Neural progenitor cell (in vitro differentiated cells): ENCODE data around the gene MAGEB10.
"Not testable (repeated sequence)": the region's sequence is repeated elsewhere in the genome, so short reads cannot be mapped to it uniquely, and the experiment has no call there.

Experiments
- CTCF ChIP-seq: fragments of 200-600 bp; sonication (generic); IDR thresholded peaks from 2 replicates; pipeline ENCODE4 v1.5.1; 2017; ENCODE audit warnings: antibody characterized with exemption, mild to moderate bottlenecking
- EZH2 ChIP-seq: fragments of 200-600 bp; sonication (generic); IDR thresholded peaks from 2 replicates; pipeline ENCODE4 v1.6.1; 2017; ENCODE audit warnings: antibody characterized with exemption, mild to moderate bottlenecking, moderate library complexity
- EZH2phosphoT487 ChIP-seq: fragments of 200-600 bp; sonication (generic); IDR thresholded peaks from 2 replicates; pipeline ENCODE4 v1.6.1; 2017; ENCODE audit warnings: antibody characterized with exemption

- TF ChIP-seq CTCF, EZH2phosphoT487, EZH2: not testable (repeated sequence)
Measured at GRCh38 chrX:27808991-27809859, 1.4 kb downstream of the MAGEB10 start.
